Heart right ventricle (tissue), 16 donors: ENCODE results near the gene DCDC2C. TPM values are rescaled to one million over a fixed set of nuclear protein-coding genes. Genes with fewer than 3 reads are reported as not detected.

Experiments used
- ATAC-seq, 8 donors: fragments of 200-7000 bp; cut with Tn5 transposase; one replicate each; pipeline ENCODE4 v1.9.1; 2020; ENCODE audit warnings: mild to moderate bottlenecking in 8 of 8, moderate library complexity in 8 of 8, moderate number of reproducible peaks in 1 of 8
- DNase-seq, 2 donors: peaks; one replicate each; pipeline ENCODE4 v3.0.0-alpha.2; 2020
- H3K27ac ChIP-seq, 10 donors: fragments of 200-600 bp; sonication (generic) in 2 of 10; one replicate each; pipeline versions ENCODE4 v1.5.0 to v1.8.0; 2020 to 2022; ENCODE audit warnings: mild to moderate bottlenecking in 3 of 10
- H3K27me3 ChIP-seq, 7 donors: fragments of 200-600 bp; one replicate each; pipeline ENCODE4 v1.8.0; 2021 to 2022; ENCODE audit warnings: mild to moderate bottlenecking in 2 of 7
- H3K36me3 ChIP-seq, 9 donors: fragments of 200-600 bp; sonication (generic) in 1 of 9; one replicate each; pipeline versions ENCODE4 v1.5.0 to v1.8.0; 2020 to 2022; ENCODE audit warnings: mild to moderate bottlenecking in 2 of 9
- H3K4me1 ChIP-seq, 9 donors: fragments of 200-600 bp; sonication (generic) in 1 of 9; one replicate each; pipeline versions ENCODE4 v1.5.0 to v1.8.0; 2020 to 2022; ENCODE audit warnings: mild to moderate bottlenecking in 4 of 9
- H3K4me3 ChIP-seq, 10 donors: fragments of 200-600 bp; sonication (generic) in 2 of 10; one replicate each; pipeline versions ENCODE4 v1.5.0 to v1.8.0; 2020 to 2022; ENCODE audit warnings: mild to moderate bottlenecking in 7 of 10, moderate library complexity in 2 of 10
- H3K9me3 ChIP-seq, 11 donors: fragments of 200-600 bp in 10 of 11; sonication (generic) in 2 of 11; one replicate each; pipeline versions ENCODE4 v1.5.0 to v1.8.0; 2013 to 2022; ENCODE audit warnings: mild to moderate bottlenecking in 2 of 11, control low read depth in 1 of 11, moderate library complexity in 1 of 11
- CTCF ChIP-seq, 9 donors: fragments of 200-600 bp; sonication (generic) in 2 of 9; IDR thresholded peaks; one replicate each; pipeline versions ENCODE4 v1.5.0 to v1.8.0; 2021 to 2022; ENCODE audit warnings: antibody characterized with exemption in 9 of 9, mild to moderate bottlenecking in 5 of 9, moderate library complexity in 1 of 9
- WGBS, 2 donors: extraction: QIAGEN DNeasy Blood & Tissue Kit; methylation state at CpG; one replicate each; pipeline ENCODE4 v1.1.7; 2013; ENCODE audit warnings: inconsistent platforms in 1 of 2; 5-methylcytosine and 5-hydroxymethylcytosine counted together
- intact Hi-C, 10 donors: fragments of 100-400 bp; cut with DNase I; formaldehyde crosslinking; loops; one replicate each; pipeline versions ENCODE4 v1.11.1 to v1.14.2; 2022
- polyA plus RNA-seq, 2 donors: library from polyadenylated mRNA; stranded (reverse); fragments of 200-250 nt; gene quantifications; one replicate each; pipeline ENCODE4 v1.2.3, GENCODE V29; 2013
- total RNA-seq, 10 donors: library from RNA; stranded (reverse); fragmentation: NEBNext Ultra II Directional in 3 of 10; extraction: Animal tissue kit (Norgen Biotek cat#: 25700) in 3 of 10; gene quantifications; one replicate each; pipeline versions ENCODE4 v1.2.1 to v1.2.4, GENCODE V29; 2021 to 2023
- donor health status: Arrhythmogenic right ventricular cardiomyopathy.
- donor health status: ischemic (EF 13 %, LVEDD 7.1; RV severe dilation, severe dysfunction).
- donor health status: healthy with polysubstance abuse.
- donor health status: DM: no; HTN: yes; CAD: no.
- donor health status: DM: no; HTN: no; CAD: no.
- donor health status: ischemic (EF 25% LVEDD 6.9; RV normal size, moderate dysfunction).
- donor health status: ischemic (EF 25% LVEDD 5.7; RV mildly dilated, moderate dysfunction).
- donor health status: healthy.
- donor health status: DM: yes; HTN: yes; CAD: no.
- donor health status: Ischemic cardiomyopathy.
- donor health status: ischemic (EF 35%, LVEDD 5.7; RV mildly dilated, moderate dysfunction).
- donor health status: nonischemic (EF 11% LVEDD 7.7; RV severe dilation, severe dysfunction).
- donor health status: DM: yes; HTN: yes; CAD: no.
- donor health status: PGD.
- donor health status: ischemic (EF 29% LVEDD 5.4; RV normal size, mild dysfunction).
- donor health status: nonischemic (EF 23%, LVEDD 6.1; RV moderate dilation, normal function).

DCDC2C gene
- total and polyA plus RNA-seq, 12 donors, result 0.66 TPM; not detected in 11

- ATAC-seq (peak in 2 of 8 donors; percentile 39 to 51), DNase-seq (peak in 1 of 2 donors; percentile 9)
- Histone ChIP-seq H3K27me3 (peaks cover 0 to 2% (median 0%) of the 10 kb centered on the region in 7 donors), H3K36me3 (no peaks in the 10 kb centered on the region), H3K4me3 (no peak overlapping the region), H3K27ac (no peak overlapping the region), H3K9me3 (peaks cover 0 to 18% (median 0%) of the 10 kb centered on the region in 11 donors), H3K4me1 (no peaks in the 10 kb centered on the region)
- peak in 8 of 9 donors; percentile 30 to 62 (median 59) for TF ChIP-seq CTCF (IDR thresholded peaks at IDR 0.05)
- WGBS, 2 donors, result 75 to 76% methylated on average over 6 of the region's 6 CpGs
- intact Hi-C loops, result loop anchor here in 3 of 10 donors (2.0 to 5.0 kb wide), 2 partner anchors 99 to 101 kb away; no protein-coding TSS in a partner anchor
These were observed 124.5 kb downstream of the DCDC2C start for GRCh38 chr2:3827673-3828575.

- DNase-seq (no peak), ATAC-seq (no peak)
- Histone ChIP-seq H3K4me3 (no peak overlapping the region), H3K27ac (no peak overlapping the region), H3K4me1 (no peaks in the 10 kb centered on the region), H3K36me3 (no peaks in the 10 kb centered on the region), H3K9me3 (peaks cover 0 to 14% (median 0%) of the 10 kb centered on the region in 11 donors), H3K27me3 (peaks cover 0 to 10% (median 2%) of the 10 kb centered on the region in 7 donors)
- intact Hi-C loops, result no loop called here
- 62 to 74% methylated on average over 6 of the region's 6 CpGs for WGBS, 2 donors
- TF ChIP-seq CTCF (IDR thresholded peaks at IDR 0.05), result no peak
These were observed 127.4 kb downstream of the DCDC2C start for GRCh38 chr2:3830796-3831195.

- Histone ChIP-seq H3K27me3 (peaks cover 0 to 14% (median 0%) of the 10 kb centered on the region in 7 donors), H3K27ac (no peak overlapping the region), H3K9me3 (peaks cover 0 to 14% (median 0%) of the 10 kb centered on the region in 11 donors), H3K4me3 (no peak overlapping the region), H3K4me1 (no peaks in the 10 kb centered on the region), H3K36me3 (no peaks in the 10 kb centered on the region)
- TF ChIP-seq CTCF (IDR thresholded peaks at IDR 0.05), result no peak
- ATAC-seq, result no peak
- WGBS, 2 donors, result 75 to 78% methylated on average over 7 of the region's 7 CpGs
- intact Hi-C loops, result no loop called here
- no peak for DNase-seq
These were observed 133.7 kb downstream of the DCDC2C start for GRCh38 chr2:3837086-3837485.

- WGBS, 2 donors, result 88 to 96% methylated on average over 3 of the region's 3 CpGs
- DNase-seq, result no peak
- H3K27me3 ChIP-seq, result peaks cover 0 to 14% (median 0%) of the 10 kb centered on the region in 7 donors
- intact Hi-C loops, result no loop called here
- no peak overlapping the region for H3K27ac ChIP-seq
- peaks cover 0 to 2% (median 0%) of the 10 kb centered on the region in 11 donors for H3K9me3 ChIP-seq
- H3K4me1 ChIP-seq, result no peaks in the 10 kb centered on the region
- ATAC-seq, result no peak
- TF ChIP-seq CTCF (IDR thresholded peaks at IDR 0.05), result no peak
- H3K36me3 ChIP-seq, result no peaks in the 10 kb centered on the region
- H3K4me3 ChIP-seq, result no peak overlapping the region
These were observed 135.0 kb downstream of the DCDC2C start for GRCh38 chr2:3838348-3838747.
